H1 (cell line): ENCODE measurements around the gene NTRK1. TPM values are rescaled to one million over a fixed set of nuclear protein-coding genes. Genes with fewer than 3 reads are reported as not detected.

Experiments
- CTCF ChIA-PET: fragments of 300-600 bp; sonication (Branson Sonifier 250); formaldehyde crosslinking; loops from one replicate; lab custom pipeline; 2021; ENCODE audit not compliant: partially characterized antibody; lab: Charles Lee
- POLR2A ChIA-PET: fragments of 300-600 bp; sonication (Branson Sonifier 250); formaldehyde crosslinking; loops from one replicate; lab custom pipeline; 2021; ENCODE audit warnings: inconsistent platforms; ENCODE audit not compliant: partially characterized antibody; lab: Charles Lee
- DNase-seq, 2 experiments: peaks; one replicate each; pipeline versions ENCODE4 v3.0.0 to v3.0.0-alpha.2; 2010 to 2022; ENCODE audit warnings: low spot score in 2 of 2, low read depth in 1 of 2, mixed read lengths in 1 of 2
- FAIRE-seq: peaks from 2 replicates; lab custom pipeline; 2011; peaks lifted over from hg19 to GRCh38; lab: Jason Lieb, UNC
- H2AFZ ChIP-seq: 2 replicates; pipeline ENCODE4 v1.8.1; 2012; ENCODE audit warnings: low read length, inconsistent platforms
- H2AK5ac ChIP-seq: 2 replicates; pipeline ENCODE4 v1.6.1; 2013; ENCODE audit warnings: low read depth, low read length
- H2BK120ac ChIP-seq: replicated peaks from 2 replicates; pipeline ENCODE3; 2013; ENCODE audit warnings: low read depth, low read length, inconsistent platforms
- H2BK12ac ChIP-seq: 2 replicates; pipeline ENCODE4 v1.6.1; 2013; ENCODE audit warnings: low read depth, low read length
- H2BK15ac ChIP-seq: 2 replicates; pipeline ENCODE4 v1.6.1; 2013; ENCODE audit warnings: low read length
- H2BK20ac ChIP-seq: 2 replicates; pipeline ENCODE4 v1.6.1; 2013; ENCODE audit warnings: low read length
- H2BK5ac ChIP-seq: 2 replicates; pipeline ENCODE4 v1.6.1; 2013; ENCODE audit warnings: low read depth, low read length
- H3K14ac ChIP-seq: 2 replicates; pipeline ENCODE4 v1.6.1; 2013; ENCODE audit warnings: inconsistent platforms; ENCODE audit not compliant: insufficient read length
- H3K18ac ChIP-seq: 2 replicates; pipeline ENCODE4 v1.6.1; 2013; ENCODE audit warnings: low read length; ENCODE audit errors: extremely low read depth
- H3K23ac ChIP-seq: 2 replicates; pipeline ENCODE4 v1.6.1; 2013; ENCODE audit warnings: inconsistent platforms; ENCODE audit not compliant: insufficient read length
- H3K23me2 ChIP-seq: 2 replicates; pipeline ENCODE4 v1.6.1; 2013; ENCODE audit warnings: low read depth, low read length
- H3K27ac ChIP-seq: 2 replicates; pipeline ENCODE4 v1.6.1; 2011; ENCODE audit warnings: low read depth, low read length, inconsistent platforms
- H3K27me3 ChIP-seq, 4 experiments: replicated peaks in 1 of 4; 1 replicate in 1 of 4; 2 replicates in 3 of 4; pipeline versions ENCODE4 v1.6.1 to v1.8.1; 2011 to 2013; ENCODE audit warnings: low read length in 3 of 4, mild to moderate bottlenecking in 3 of 4, inconsistent platforms in 2 of 4, mixed read lengths in 2 of 4, moderate library complexity in 1 of 4; ENCODE audit not compliant: control insufficient read depth in 3 of 4, insufficient read depth in 3 of 4; ENCODE audit errors: extremely low read depth in 1 of 4
- H3K36me3 ChIP-seq, 4 experiments: 2 replicates each; pipeline versions ENCODE4 v1.6.1 to v1.8.1; 2011 to 2013; ENCODE audit warnings: mild to moderate bottlenecking in 4 of 4, low read length in 3 of 4, moderate library complexity in 2 of 4, control low read depth in 1 of 4, inconsistent platforms in 1 of 4; ENCODE audit not compliant: insufficient read depth in 4 of 4, control insufficient read depth in 2 of 4
- H3K4ac ChIP-seq: replicated peaks from 2 replicates; pipeline ENCODE3; 2013; ENCODE audit warnings: low read length, low read depth, mixed read lengths, inconsistent platforms; ENCODE audit not compliant: insufficient read length
- H3K4me1 ChIP-seq, 4 experiments: replicated peaks in 1 of 4; 1 replicate in 1 of 4; 2 replicates in 3 of 4; pipeline versions ENCODE4 v1.6.1 to v1.8.1; 2011 to 2013; ENCODE audit warnings: low read length in 3 of 4, inconsistent platforms in 2 of 4, mixed read lengths in 1 of 4; ENCODE audit not compliant: insufficient read depth in 4 of 4, control insufficient read depth in 3 of 4
- H3K4me2 ChIP-seq, 2 experiments: 2 replicates each; pipeline versions ENCODE4 v1.6.1 to v1.8.1; 2011 to 2013; ENCODE audit warnings: low read depth in 2 of 2, low read length in 2 of 2, control low read depth in 1 of 2, inconsistent platforms in 1 of 2, mild to moderate bottlenecking in 1 of 2; ENCODE audit not compliant: insufficient read depth in 1 of 2
- H3K4me3 ChIP-seq, 4 experiments: fragments of 200-600, 300-600 bp in 1 of 4; sonication (generic), shearing (Covaris generic), sonication (Bioruptor Twin) in 1 of 4; 2 replicates each; pipeline versions ENCODE4 v1.5.1 to v1.8.1; 2011 to 2016; ENCODE audit warnings: low read length in 4 of 4, low read depth in 3 of 4, control low read depth in 2 of 4, inconsistent platforms in 2 of 4, mild to moderate bottlenecking in 2 of 4, mixed read lengths in 1 of 4, moderate library complexity in 1 of 4; ENCODE audit not compliant: insufficient read depth in 2 of 4; ENCODE audit errors: extremely low read depth in 1 of 4
- H3K56ac ChIP-seq: replicated peaks from 2 replicates; pipeline ENCODE3; 2013; ENCODE audit warnings: low read depth, mild to moderate bottlenecking, mixed read lengths, low read length, inconsistent platforms; ENCODE audit not compliant: insufficient read length
- H3K79me1 ChIP-seq: 2 replicates; pipeline ENCODE4 v1.6.1; 2013; ENCODE audit warnings: low read depth, low read length, control low read depth
- H3K79me2 ChIP-seq, 2 experiments: 2 replicates each; pipeline versions ENCODE4 v1.6.1 to v1.8.1; 2012 to 2013; ENCODE audit warnings: low read length in 2 of 2, mild to moderate bottlenecking in 2 of 2, inconsistent platforms in 1 of 2; ENCODE audit not compliant: insufficient read depth in 2 of 2, control insufficient read depth in 1 of 2
- H3K9ac ChIP-seq, 4 experiments: replicated peaks in 1 of 4; 1 replicate in 1 of 4; 2 replicates in 3 of 4; pipeline versions ENCODE4 v1.6.1 to v1.8.1; 2011 to 2013; ENCODE audit warnings: low read depth in 3 of 4, low read length in 3 of 4, control low read depth in 2 of 4, mild to moderate bottlenecking in 2 of 4, moderate library complexity in 2 of 4, inconsistent platforms in 1 of 4; ENCODE audit errors: extremely low read depth in 1 of 4
- H3K9me3 ChIP-seq, 2 experiments: 2 replicates each; pipeline versions ENCODE4 v1.6.1 to v1.8.1; 2012 to 2013; ENCODE audit warnings: mild to moderate bottlenecking in 2 of 2, moderate library complexity in 2 of 2, control low read depth in 1 of 2, inconsistent platforms in 1 of 2, low read depth in 1 of 2, low read length in 1 of 2, mixed read lengths in 1 of 2; ENCODE audit not compliant: insufficient read depth in 2 of 2
- H4K20me1 ChIP-seq, 2 experiments: replicated peaks in 1 of 2; 2 replicates each; pipeline versions ENCODE3 to v1.8.1; 2011 to 2013; ENCODE audit warnings: inconsistent platforms in 2 of 2, low read length in 2 of 2, mild to moderate bottlenecking in 1 of 2; ENCODE audit not compliant: insufficient read depth in 2 of 2, control insufficient read depth in 1 of 2
- H4K5ac ChIP-seq: 2 replicates; pipeline ENCODE4 v1.6.1; 2013; ENCODE audit warnings: low read length, low read depth, mixed read lengths, inconsistent platforms; ENCODE audit not compliant: insufficient read length
- H4K8ac ChIP-seq: 2 replicates; pipeline ENCODE4 v1.8.0; 2013; ENCODE audit warnings: mild to moderate bottlenecking, moderate library complexity, low read length, inconsistent platforms; ENCODE audit not compliant: insufficient read depth; ENCODE audit errors: extremely low read depth
- H4K91ac ChIP-seq: replicated peaks from 2 replicates; pipeline ENCODE3; 2013; ENCODE audit warnings: low read length, mixed read lengths, inconsistent platforms; ENCODE audit not compliant: insufficient read length
- BACH1 ChIP-seq: IDR thresholded peaks from 2 replicates; pipeline ENCODE4 v1.6.1; 2012; ENCODE audit warnings: low read length, improper control_type of control experiment
- CBX8 ChIP-seq: fragments of 300-800, 300-1000 bp; sonication (generic); IDR thresholded peaks from 2 replicates; pipeline ENCODE4 v1.7.1; 2016; ENCODE audit warnings: low read depth, low read length, borderline replicate concordance
- CHD1 ChIP-seq: IDR thresholded peaks from 2 replicates; pipeline ENCODE4 v1.6.1; 2012; ENCODE audit warnings: low read depth, low read length, improper control_type of control experiment
- CREB1 ChIP-seq: IDR thresholded peaks from 2 replicates; pipeline ENCODE4 v1.6.1; 2012; ENCODE audit warnings: inconsistent platforms
- EGR1 ChIP-seq: IDR thresholded peaks from 2 replicates; pipeline ENCODE4 v1.6.1; 2011; ENCODE audit warnings: low read depth, low read length, borderline replicate concordance
- FOSL1 ChIP-seq: IDR thresholded peaks from 2 replicates; pipeline ENCODE4 v1.6.1; 2011; ENCODE audit warnings: mild to moderate bottlenecking, low read depth, low read length, moderate library complexity; ENCODE audit not compliant: insufficient read depth
- HDAC6 ChIP-seq: IDR thresholded peaks from one replicate; pipeline ENCODE4 v1.7.1; 2012; ENCODE audit warnings: low read depth, mild to moderate bottlenecking, inconsistent platforms, low read length, moderate library complexity
- KDM1A ChIP-seq: fragments of 200-600, 300-600 bp; sonication (generic); IDR thresholded peaks from 2 replicates; pipeline ENCODE4 v1.7.1; 2016; ENCODE audit warnings: mild to moderate bottlenecking, low read length, borderline replicate concordance
- MAFK ChIP-seq: IDR thresholded peaks from 2 replicates; pipeline ENCODE4 v1.6.1; 2012; ENCODE audit warnings: low read depth, mild to moderate bottlenecking, improper control_type of control experiment, low read length
- WGBS, 2 experiments: shearing (Covaris generic) in 1 of 2; methylation state at CpG; one replicate each; pipeline versions ENCODE4 v1.1.6 to v1.1.7; 2013 to 2015; ENCODE audit warnings: low lambda C conversion rate in 2 of 2, mixed read lengths in 2 of 2, inconsistent platforms in 1 of 2, low coverage in 1 of 2, missing lambda C conversion rate in 1 of 2; ENCODE audit not compliant: insufficient replicate concordance in 2 of 2, insufficient coverage in 1 of 2, insufficient read length in 1 of 2; ENCODE audit errors: extremely low coverage in 1 of 2, missing lambda C conversion rate in 1 of 2; 5-methylcytosine and 5-hydroxymethylcytosine counted together
- polyA plus RNA-seq, 7 experiments: library from polyadenylated mRNA; depleted of rRNA in 3 of 7; stranded (reverse) in 5 of 7; unstranded in 2 of 7; fragments of >200 nt in 5 of 7; fragments of 200-250 nt in 2 of 7; gene quantifications; 1 replicate in 5 of 7; 2 replicates in 1 of 7; 4 replicates in 1 of 7; pipeline versions ENCODE4 v1.2.1 to v1.2.3, GENCODE V29; 2011 to 2013; ENCODE audit warnings: missing spikeins in 2 of 7, mixed read lengths in 2 of 7
- total RNA-seq: library from RNA; stranded (reverse); fragmentation: NEBNext Ultra II Directional; extraction: Animal tissue kit (Norgen Biotek cat#: 25700); gene quantifications from 2 replicates; pipeline ENCODE4 v1.2.1, GENCODE V29; 2021
- TF ChIP-seq, protein P1 (sequence below): IDR thresholded peaks from 2 replicates; pipeline ENCODE4 v1.6.1; 2012; ENCODE audit warnings: low read length, inconsistent platforms
- TF ChIP-seq, protein P2 (sequence below): IDR thresholded peaks from 2 replicates; pipeline ENCODE4 v1.6.1; 2012; ENCODE audit warnings: inconsistent platforms

Gene NTRK1
- total and polyA plus RNA-seq, 2 of the 8 experiments (the other 6 are each of a cell fraction or from before 2014, with no cell fraction given), result 0.12 to 0.24 TPM

DNA sequence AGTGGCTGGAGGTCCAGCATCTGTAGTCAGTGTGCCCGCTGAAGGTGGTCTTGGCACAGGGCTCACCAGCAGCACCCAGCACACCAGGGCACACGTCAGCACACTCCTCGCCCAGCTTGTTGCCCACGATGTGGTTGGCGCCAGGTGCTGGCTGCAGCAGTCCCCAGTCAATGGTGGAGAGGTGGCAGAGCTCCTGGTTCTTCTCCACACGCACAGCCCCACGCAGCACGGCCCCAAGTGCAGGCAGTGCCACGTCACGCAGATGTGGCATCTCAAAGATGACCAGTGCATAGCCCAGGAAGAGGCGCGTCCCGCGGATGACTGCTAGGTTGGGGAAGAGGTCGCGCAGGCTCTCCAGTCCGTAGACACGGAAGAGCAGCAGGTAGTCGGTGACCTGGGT lies 6.9 kb upstream of the NTRK1 start:
- no peaks in the 10 kb centered on the region for H3K79me1 ChIP-seq
- H2BK120ac ChIP-seq, result no peak overlapping the region
- no peak overlapping the region for H2BK5ac ChIP-seq
- ChIA-PET POLR2A (interaction anchor here (0.8 to 1.3 kb wide), 3 partner anchors 9 to 109 kb away, joined by 3 to 4 read pairs (median 3); no protein-coding TSS in a partner anchor), CTCF (interaction anchor here (1.0 to 25.2 kb wide), 12 partner anchors 8 to 227 kb away, joined by 3 to 719 read pairs (median 7); partner anchors contain the start of genes INSRR, NTRK1 and PEAR1)
- H3K27ac ChIP-seq, result no peak overlapping the region
- no peak overlapping the region for H3K18ac ChIP-seq
- no peak overlapping the region for H2AK5ac ChIP-seq
- H3K23ac ChIP-seq, result no peak overlapping the region
- H3K79me2 ChIP-seq, result no peaks in the 10 kb centered on the region
- FAIRE-seq (no peak), DNase-seq (no peak)
- H3K36me3 ChIP-seq, result no peaks in the 10 kb centered on the region
- H3K9ac ChIP-seq, result no peak overlapping the region
- 90% methylated on average over 18 of the region's 19 CpGs; no CpG with 5 or more reads in 1 of the 2 experiments for WGBS, 2 experiments
- no peak overlapping the region for H3K14ac ChIP-seq
- H3K27me3 ChIP-seq, result peaks cover 28 to 78% (median 48%) of the 10 kb centered on the region in 4 experiments
- no peak overlapping the region for H3K4me2 ChIP-seq
- H3K9me3 ChIP-seq, result no peaks in the 10 kb centered on the region
- no peak overlapping the region for H4K8ac ChIP-seq
- H4K91ac ChIP-seq, result no peak overlapping the region
- no peak overlapping the region; the same call in 1 of the 2 replicates for H2BK12ac ChIP-seq
- H4K5ac ChIP-seq, result no peak overlapping the region
- peaks cover 0 to 5% of the 10 kb centered on the region in 2 experiments for H4K20me1 ChIP-seq
- H2BK15ac ChIP-seq, result no peak overlapping the region
- H3K56ac ChIP-seq, result no peak overlapping the region
- no peak overlapping the region for H2AFZ ChIP-seq
- H2BK20ac ChIP-seq, result no peak overlapping the region
- peaks cover 4% of the 10 kb centered on the region; the same call in 1 of the 2 replicates for H3K23me2 ChIP-seq
- no peak overlapping the region for H3K4ac ChIP-seq
- H3K4me3 ChIP-seq, result no peak overlapping the region
- H3K4me1 ChIP-seq, result peaks cover 0 to 10% (median 1%) of the 10 kb centered on the region in 4 experiments; a peak in 4 of 7 replicates
- TF ChIP-seq MAFK (no peak), CBX8 (no peak), FOSL1 (no peak), CREB1 (no peak), CHD1 (no peak), EGR1 (no peak), HDAC6 (no peak), KDM1A (no peak), BACH1 (no peak)
- TF ChIP-seq, protein P1, sequence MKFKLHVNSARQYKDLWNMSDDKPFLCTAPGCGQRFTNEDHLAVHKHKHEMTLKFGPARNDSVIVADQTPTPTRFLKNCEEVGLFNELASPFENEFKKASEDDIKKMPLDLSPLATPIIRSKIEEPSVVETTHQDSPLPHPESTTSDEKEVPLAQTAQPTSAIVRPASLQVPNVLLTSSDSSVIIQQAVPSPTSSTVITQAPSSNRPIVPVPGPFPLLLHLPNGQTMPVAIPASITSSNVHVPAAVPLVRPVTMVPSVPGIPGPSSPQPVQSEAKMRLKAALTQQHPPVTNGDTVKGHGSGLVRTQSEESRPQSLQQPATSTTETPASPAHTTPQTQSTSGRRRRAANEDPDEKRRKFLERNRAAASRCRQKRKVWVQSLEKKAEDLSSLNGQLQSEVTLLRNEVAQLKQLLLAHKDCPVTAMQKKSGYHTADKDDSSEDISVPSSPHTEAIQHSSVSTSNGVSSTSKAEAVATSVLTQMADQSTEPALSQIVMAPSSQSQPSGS, result no peak
- TF ChIP-seq, protein P2, sequence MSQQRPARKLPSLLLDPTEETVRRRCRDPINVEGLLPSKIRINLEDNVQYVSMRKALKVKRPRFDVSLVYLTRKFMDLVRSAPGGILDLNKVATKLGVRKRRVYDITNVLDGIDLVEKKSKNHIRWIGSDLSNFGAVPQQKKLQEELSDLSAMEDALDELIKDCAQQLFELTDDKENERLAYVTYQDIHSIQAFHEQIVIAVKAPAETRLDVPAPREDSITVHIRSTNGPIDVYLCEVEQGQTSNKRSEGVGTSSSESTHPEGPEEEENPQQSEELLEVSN, result no peak
